Uterus (tissue), 2 donors: ENCODE results near the gene GNAL.

ENCODE experiments used
- POLR2A ChIP-seq, 2 donors: fragments of 450-650 bp; IDR thresholded peaks; one replicate each; pipeline ENCODE4 v1.6.1; 2016; ENCODE audit warnings: antibody characterized with exemption in 2 of 2, mild to moderate bottlenecking in 1 of 2, moderate library complexity in 1 of 2
- TF ChIP-seq, protein P1 (sequence below), 4 experiments: fragments of 200-600 bp in 2 of 4; fragments of 450-650 bp in 2 of 4; sonication (generic) in 2 of 4; IDR thresholded peaks; one replicate each; pipeline ENCODE4 v1.5.1; 2016 to 2019; ENCODE audit warnings: antibody characterized with exemption in 4 of 4, mild to moderate bottlenecking in 2 of 4, moderate library complexity in 1 of 4

DNA sequence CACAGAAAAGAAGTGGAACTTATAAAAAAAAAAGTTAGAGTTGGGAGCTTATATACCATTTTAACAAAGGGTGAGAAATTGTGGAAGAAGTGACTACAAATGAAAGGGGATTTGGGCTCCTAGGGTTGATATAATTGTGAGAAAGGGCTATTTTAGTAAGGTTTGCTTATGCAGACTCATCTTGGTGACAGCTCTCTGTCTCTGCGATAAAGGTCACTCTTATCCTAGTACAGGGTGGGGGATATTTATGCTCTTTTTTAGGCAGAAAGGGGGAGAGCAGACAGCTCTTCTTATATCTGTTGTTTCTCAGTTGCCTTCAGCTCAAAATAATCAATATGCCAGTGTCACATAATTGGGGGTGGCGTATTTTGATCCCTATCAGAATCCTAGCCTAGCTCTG lies 130.9 kb downstream of the GNAL start:
- TF ChIP-seq POLR2A (IDR thresholded peaks at IDR 0.05) = no peak
- TF ChIP-seq, protein P1, sequence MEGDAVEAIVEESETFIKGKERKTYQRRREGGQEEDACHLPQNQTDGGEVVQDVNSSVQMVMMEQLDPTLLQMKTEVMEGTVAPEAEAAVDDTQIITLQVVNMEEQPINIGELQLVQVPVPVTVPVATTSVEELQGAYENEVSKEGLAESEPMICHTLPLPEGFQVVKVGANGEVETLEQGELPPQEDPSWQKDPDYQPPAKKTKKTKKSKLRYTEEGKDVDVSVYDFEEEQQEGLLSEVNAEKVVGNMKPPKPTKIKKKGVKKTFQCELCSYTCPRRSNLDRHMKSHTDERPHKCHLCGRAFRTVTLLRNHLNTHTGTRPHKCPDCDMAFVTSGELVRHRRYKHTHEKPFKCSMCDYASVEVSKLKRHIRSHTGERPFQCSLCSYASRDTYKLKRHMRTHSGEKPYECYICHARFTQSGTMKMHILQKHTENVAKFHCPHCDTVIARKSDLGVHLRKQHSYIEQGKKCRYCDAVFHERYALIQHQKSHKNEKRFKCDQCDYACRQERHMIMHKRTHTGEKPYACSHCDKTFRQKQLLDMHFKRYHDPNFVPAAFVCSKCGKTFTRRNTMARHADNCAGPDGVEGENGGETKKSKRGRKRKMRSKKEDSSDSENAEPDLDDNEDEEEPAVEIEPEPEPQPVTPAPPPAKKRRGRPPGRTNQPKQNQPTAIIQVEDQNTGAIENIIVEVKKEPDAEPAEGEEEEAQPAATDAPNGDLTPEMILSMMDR (IDR thresholded peaks at IDR 0.05) = no peak
